Measurements from ENCODE around the gene DDX18. TPM values are rescaled to one million over a fixed set of nuclear protein-coding genes. Genes with fewer than 3 reads are reported as not detected.

The DDX18 gene
- total RNA-seq: 10 to 100 TPM; 27.7 to 51.5 (median 39.2) TPM

DNA sequence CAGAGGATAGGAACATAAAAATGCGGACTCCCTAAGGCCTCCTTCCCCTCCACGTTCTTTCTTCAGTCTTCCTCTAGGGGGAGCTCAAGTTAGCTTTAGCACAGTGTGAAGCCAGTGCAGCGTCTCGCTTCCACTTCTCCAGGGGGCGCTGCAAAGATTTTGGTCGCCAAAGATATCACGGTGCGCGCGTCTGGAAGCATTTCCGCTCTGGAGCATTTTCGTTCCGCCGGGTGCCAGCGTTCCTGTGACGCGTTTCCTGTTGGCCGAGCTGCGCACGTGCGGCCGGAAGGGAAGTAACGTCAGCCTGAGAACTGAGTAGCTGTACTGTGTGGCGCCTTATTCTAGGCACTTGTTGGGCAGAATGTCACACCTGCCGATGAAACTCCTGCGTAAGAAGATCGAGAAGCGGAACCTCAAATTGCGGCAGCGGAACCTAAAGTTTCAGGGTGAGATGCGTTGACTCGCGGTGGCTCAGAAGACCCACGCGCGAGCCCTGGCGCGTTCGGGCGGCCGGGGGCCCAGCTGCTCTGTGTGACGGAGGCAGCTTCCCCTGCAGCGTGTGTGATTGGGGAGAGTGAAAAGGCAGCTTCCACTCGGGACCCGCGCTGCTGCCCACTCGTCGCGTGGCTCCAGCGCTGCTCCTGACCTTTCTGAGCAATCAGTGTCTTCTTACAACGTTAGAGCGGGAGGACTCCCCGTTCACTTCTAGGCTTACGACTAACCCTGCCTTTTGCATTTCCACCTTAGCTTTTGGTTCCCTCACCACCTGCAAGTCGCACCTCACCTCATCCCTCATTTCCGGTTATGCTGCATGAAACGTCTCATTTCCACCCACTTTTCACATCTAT is at the start of gene DDX18:
DDX18 (plus strand) TSS at position 275 of the 848 bp plus-strand sequence; CDS start at position 362, 87 bp downstream.
- intact Hi-C loops (cut with DNase I): no loop called here
- Histone ChIP-seq H3K27ac (peak within 1 kb of the TSS; percentile 82 to 93 (median 90)), H3K36me3 (peaks cover 0 to 30% (median 13%) of the 10 kb centered on the region in 3 donors), H3K4me1 (peaks cover 8 to 28% (median 14%) of the 10 kb centered on the region in 3 donors), H3K9me3 (no peaks in the 10 kb centered on the region), H3K4me3 (peak within 1 kb of the TSS; percentile 62 to 94 (median 84)), H3K27me3 (no peaks in the 10 kb centered on the region)
- 0 to 1% methylated on average over 50 to 54 of the region's 57 CpGs for WGBS, 2 donors
- TF ChIP-seq POLR2A (IDR thresholded peaks at IDR 0.05): peak in 2 of 4 donors; percentile 20 to 60
- TF ChIP-seq, protein P1, sequence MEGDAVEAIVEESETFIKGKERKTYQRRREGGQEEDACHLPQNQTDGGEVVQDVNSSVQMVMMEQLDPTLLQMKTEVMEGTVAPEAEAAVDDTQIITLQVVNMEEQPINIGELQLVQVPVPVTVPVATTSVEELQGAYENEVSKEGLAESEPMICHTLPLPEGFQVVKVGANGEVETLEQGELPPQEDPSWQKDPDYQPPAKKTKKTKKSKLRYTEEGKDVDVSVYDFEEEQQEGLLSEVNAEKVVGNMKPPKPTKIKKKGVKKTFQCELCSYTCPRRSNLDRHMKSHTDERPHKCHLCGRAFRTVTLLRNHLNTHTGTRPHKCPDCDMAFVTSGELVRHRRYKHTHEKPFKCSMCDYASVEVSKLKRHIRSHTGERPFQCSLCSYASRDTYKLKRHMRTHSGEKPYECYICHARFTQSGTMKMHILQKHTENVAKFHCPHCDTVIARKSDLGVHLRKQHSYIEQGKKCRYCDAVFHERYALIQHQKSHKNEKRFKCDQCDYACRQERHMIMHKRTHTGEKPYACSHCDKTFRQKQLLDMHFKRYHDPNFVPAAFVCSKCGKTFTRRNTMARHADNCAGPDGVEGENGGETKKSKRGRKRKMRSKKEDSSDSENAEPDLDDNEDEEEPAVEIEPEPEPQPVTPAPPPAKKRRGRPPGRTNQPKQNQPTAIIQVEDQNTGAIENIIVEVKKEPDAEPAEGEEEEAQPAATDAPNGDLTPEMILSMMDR (IDR thresholded peaks at IDR 0.05): peak; percentile 94 to 100 (median 98)
- DNase-seq: peak; percentile 85

DNA sequence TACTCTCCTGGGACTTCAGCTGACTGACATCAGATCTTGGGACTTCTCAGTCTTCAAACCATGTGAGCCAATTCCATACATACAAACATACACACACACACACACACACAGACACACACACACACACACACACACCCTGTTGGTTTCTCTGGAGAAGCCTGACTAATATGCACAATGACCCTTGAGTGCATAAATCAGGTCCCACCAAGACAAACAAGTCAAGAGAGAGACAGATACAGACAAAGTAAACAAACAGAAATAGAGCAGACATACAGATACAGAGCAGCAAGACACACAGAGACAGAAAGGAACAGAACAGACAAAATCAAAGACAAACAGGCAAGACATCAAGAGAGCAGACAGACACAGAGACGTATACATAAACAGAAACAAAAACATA is 43.8 kb upstream of the DDX18 start:
- TF ChIP-seq POLR2A (IDR thresholded peaks at IDR 0.05): no peak
- TF ChIP-seq, protein P1 (IDR thresholded peaks at IDR 0.05): no peak
- WGBS, 2 donors: 60 to 71% methylated on average over 1 of the region's 1 CpG
- no peak for DNase-seq
- Histone ChIP-seq H3K4me3 (no peak overlapping the region), H3K27me3 (no peaks in the 10 kb centered on the region), H3K4me1 (no peaks in the 10 kb centered on the region), H3K27ac (no peak overlapping the region), H3K36me3 (no peaks in the 10 kb centered on the region), H3K9me3 (no peaks in the 10 kb centered on the region)
- intact Hi-C loops (cut with DNase I): no loop called here

DNA sequence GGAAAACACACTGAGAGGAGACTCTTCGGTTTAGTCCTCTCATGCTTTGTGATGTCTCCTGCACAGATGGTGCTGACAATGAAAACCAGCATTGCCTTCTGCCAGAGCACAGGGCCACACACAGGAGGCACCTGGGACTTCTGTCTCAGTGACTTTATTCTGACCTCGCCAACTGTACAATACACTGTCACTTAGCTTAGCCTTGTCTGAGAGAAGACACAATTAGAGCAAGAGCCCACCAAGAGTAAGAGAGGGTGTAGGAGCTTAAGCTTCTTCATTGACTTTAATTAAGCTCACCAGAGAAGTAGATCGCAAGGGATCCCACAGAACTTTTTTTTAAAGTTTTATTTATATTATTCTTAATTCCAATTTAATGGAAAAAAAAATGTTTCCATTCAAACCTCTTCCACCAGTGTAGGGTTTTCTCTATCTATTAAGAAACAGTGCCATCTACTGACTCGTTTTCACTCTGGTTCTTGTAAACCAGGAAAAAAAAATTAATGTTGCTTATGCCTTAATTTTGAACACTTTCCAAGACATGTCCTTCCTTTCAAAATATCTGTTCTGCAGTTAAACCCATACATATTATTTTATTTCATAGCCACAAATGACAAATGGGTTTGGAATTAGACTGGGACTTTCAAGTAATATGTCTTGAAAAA is 42.4 kb upstream of the DDX18 start:
- H3K4me3 ChIP-seq: no peak overlapping the region
- H3K36me3 ChIP-seq: no peaks in the 10 kb centered on the region
- intact Hi-C loops (cut with DNase I): no loop called here
- DNase-seq: no peak
- no peaks in the 10 kb centered on the region for H3K27me3 ChIP-seq
- no peaks in the 10 kb centered on the region for H3K4me1 ChIP-seq
- 31 to 38% methylated on average over 4 of the region's 4 CpGs for WGBS, 2 donors
- H3K9me3 ChIP-seq: no peaks in the 10 kb centered on the region
- H3K27ac ChIP-seq: no peak overlapping the region
- TF ChIP-seq, protein P1 (IDR thresholded peaks at IDR 0.05): peak in 1 of 6 experiments; percentile 30
- TF ChIP-seq POLR2A (IDR thresholded peaks at IDR 0.05): no peak

DNA sequence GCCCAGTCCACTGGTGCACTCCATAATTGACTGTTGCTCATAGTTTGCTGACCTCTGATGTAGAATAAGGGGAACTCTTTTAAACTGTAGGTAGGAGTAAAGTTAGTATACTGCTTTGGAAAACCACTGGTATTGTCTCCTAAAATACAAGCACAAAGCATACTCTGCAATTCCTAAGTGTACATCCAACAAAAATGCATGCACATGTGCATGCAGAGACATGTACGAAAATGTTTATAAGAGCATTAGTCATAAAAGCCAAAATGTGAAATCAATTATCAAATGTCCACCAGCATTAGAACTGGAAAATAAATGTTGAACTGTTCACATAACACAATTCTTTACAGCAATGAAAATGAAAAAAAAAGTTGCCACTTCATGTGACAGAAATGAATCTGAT is 39.8 kb upstream of the DDX18 start:
- intact Hi-C loops (cut with DNase I): no loop called here
- H3K27ac ChIP-seq: no peak overlapping the region
- no peaks in the 10 kb centered on the region for H3K9me3 ChIP-seq
- no peaks in the 10 kb centered on the region for H3K4me1 ChIP-seq
- no peak for TF ChIP-seq POLR2A (IDR thresholded peaks at IDR 0.05)
- TF ChIP-seq, protein P1 (IDR thresholded peaks at IDR 0.05): no peak
- H3K4me3 ChIP-seq: no peak overlapping the region
- no peaks in the 10 kb centered on the region for H3K27me3 ChIP-seq
- WGBS, 2 donors: 25 to 29% methylated on average over 1 of the region's 1 CpG
- no peak for DNase-seq
- H3K36me3 ChIP-seq: no peaks in the 10 kb centered on the region

DNA sequence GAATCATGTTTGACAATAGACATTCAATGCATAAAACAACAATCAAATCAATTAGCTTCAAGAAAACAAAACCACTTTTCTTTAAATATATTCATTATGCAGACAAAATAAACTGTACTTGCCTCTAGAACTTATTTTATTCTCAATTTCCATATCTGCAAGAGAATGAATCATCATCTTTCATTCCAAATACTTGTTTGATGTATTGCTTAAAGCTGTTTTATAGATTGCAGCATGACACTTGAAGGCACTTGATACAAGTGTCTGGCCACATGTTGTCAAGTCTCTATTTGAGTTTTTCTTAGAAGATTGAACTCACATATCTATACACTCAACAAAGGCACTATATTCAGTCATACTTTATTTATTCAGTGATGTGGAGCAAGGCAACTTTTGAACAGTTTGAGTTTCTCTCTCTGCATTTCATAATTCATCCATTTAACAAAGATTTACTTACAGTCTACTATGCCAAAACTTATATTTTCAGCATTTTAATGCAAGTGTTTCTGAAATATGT is 38.7 kb upstream of the DDX18 start:
- Histone ChIP-seq H3K27ac (no peak overlapping the region), H3K4me1 (no peaks in the 10 kb centered on the region), H3K4me3 (no peak overlapping the region), H3K36me3 (no peaks in the 10 kb centered on the region), H3K9me3 (no peaks in the 10 kb centered on the region), H3K27me3 (no peaks in the 10 kb centered on the region)
- no peak for DNase-seq
- intact Hi-C loops (cut with DNase I): no loop called here
- no peak for TF ChIP-seq POLR2A (IDR thresholded peaks at IDR 0.05)
- TF ChIP-seq, protein P1 (IDR thresholded peaks at IDR 0.05): no peak
